Measurements from ENCODE around the gene FBN3. TPM values are rescaled to one million over a fixed set of nuclear protein-coding genes. Genes with fewer than 3 reads are reported as not detected.

Gene FBN3
- total RNA-seq, 1 experiment from 2014 or later: 0.10 TPM

GRCh38 chr19:8126008-8126407, 23.4 kb downstream of the FBN3 start:
- TF ChIP-seq CTCF (IDR thresholded peaks at IDR 0.05): no peak
- no peak for TF ChIP-seq SIN3A (IDR thresholded peaks at IDR 0.05; ENCODE audit: borderline replicate concordance, insufficient read depth, low read depth, low read length)
- TF ChIP-seq, protein P1, sequence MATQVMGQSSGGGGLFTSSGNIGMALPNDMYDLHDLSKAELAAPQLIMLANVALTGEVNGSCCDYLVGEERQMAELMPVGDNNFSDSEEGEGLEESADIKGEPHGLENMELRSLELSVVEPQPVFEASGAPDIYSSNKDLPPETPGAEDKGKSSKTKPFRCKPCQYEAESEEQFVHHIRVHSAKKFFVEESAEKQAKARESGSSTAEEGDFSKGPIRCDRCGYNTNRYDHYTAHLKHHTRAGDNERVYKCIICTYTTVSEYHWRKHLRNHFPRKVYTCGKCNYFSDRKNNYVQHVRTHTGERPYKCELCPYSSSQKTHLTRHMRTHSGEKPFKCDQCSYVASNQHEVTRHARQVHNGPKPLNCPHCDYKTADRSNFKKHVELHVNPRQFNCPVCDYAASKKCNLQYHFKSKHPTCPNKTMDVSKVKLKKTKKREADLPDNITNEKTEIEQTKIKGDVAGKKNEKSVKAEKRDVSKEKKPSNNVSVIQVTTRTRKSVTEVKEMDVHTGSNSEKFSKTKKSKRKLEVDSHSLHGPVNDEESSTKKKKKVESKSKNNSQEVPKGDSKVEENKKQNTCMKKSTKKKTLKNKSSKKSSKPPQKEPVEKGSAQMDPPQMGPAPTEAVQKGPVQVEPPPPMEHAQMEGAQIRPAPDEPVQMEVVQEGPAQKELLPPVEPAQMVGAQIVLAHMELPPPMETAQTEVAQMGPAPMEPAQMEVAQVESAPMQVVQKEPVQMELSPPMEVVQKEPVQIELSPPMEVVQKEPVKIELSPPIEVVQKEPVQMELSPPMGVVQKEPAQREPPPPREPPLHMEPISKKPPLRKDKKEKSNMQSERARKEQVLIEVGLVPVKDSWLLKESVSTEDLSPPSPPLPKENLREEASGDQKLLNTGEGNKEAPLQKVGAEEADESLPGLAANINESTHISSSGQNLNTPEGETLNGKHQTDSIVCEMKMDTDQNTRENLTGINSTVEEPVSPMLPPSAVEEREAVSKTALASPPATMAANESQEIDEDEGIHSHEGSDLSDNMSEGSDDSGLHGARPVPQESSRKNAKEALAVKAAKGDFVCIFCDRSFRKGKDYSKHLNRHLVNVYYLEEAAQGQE (IDR thresholded peaks at IDR 0.05; ENCODE audit: insufficient read depth in 1 of 2, low read depth in 2 of 2, low read length in 1 of 2): no peak
- TF ChIP-seq TCF7L2 (IDR thresholded peaks at IDR 0.05; ENCODE audit: low read depth, low read length): no peak
- TF ChIP-seq POLR2AphosphoS5 (IDR thresholded peaks at IDR 0.05; ENCODE audit: low read depth, low read length): no peak
- in situ Hi-C loops (cut with HindIII; ENCODE audit: low pct_unique_long_range_greater_than_20kb, low sequenced_read_pairs) (no loop called here), intact Hi-C loops (cut with micrococcal nuclease; ENCODE audit: unreplicated experiment) (no loop called here)
- no peak overlapping the region for H3K4me3 ChIP-seq (ENCODE audit: low read depth in 2 of 2, low read length in 2 of 2)
- no peak for DNase-seq (ENCODE audit: low read depth, low spot score)
- no peaks in the 10 kb centered on the region for H3K27me3 ChIP-seq (ENCODE audit: control insufficient read depth, insufficient read depth, low read length)
- no peaks in the 10 kb centered on the region for H3K4me1 ChIP-seq (ENCODE audit: control insufficient read depth, insufficient read depth, low read length)
- no peak for ATAC-seq
- no peaks in the 10 kb centered on the region for H3K9me3 ChIP-seq (ENCODE audit: control insufficient read depth, insufficient read depth, low read depth, low read length)
- H3K36me3 ChIP-seq (ENCODE audit: control insufficient read depth, insufficient read depth, low read length): no peaks in the 10 kb centered on the region
- ChIA-PET POLR2A (no interaction called here), CTCF (no interaction called here)
- BruUV-seq (replicated peaks): no TSS peak
- H3K27ac ChIP-seq (ENCODE audit: low read length): no peak overlapping the region

DNA sequence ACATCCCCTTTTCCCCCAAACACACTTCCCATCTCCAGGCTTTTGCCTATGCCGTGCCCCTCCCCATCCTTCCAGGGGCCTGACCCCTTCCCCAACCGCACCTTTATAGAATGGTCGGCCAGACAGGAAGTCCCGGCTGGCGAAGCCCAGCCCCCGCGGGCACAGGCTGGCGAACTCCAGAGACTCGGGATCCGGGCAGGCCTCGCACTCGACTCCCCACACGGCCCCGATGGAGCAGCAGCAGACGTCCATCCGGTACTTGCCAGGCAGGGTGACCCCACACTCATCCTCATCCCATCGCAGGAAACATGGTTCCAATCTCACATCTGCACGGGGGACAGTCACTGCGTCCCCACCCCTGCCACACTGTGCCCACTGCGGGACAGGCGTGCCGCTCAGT, 25.7 kb downstream of the FBN3 start:
- H3K4me3 ChIP-seq (ENCODE audit: low read depth in 2 of 2, low read length in 2 of 2): no peak overlapping the region
- no peaks in the 10 kb centered on the region for H3K9me3 ChIP-seq (ENCODE audit: control insufficient read depth, insufficient read depth, low read depth, low read length)
- H3K27me3 ChIP-seq (ENCODE audit: control insufficient read depth, insufficient read depth, low read length): no peaks in the 10 kb centered on the region
- no peaks in the 10 kb centered on the region for H3K4me1 ChIP-seq (ENCODE audit: control insufficient read depth, insufficient read depth, low read length)
- intact Hi-C loops (cut with micrococcal nuclease; ENCODE audit: unreplicated experiment) (no loop called here), in situ Hi-C loops (cut with HindIII; ENCODE audit: low pct_unique_long_range_greater_than_20kb, low sequenced_read_pairs) (no loop called here)
- H3K27ac ChIP-seq (ENCODE audit: low read length): no peak overlapping the region
- TF ChIP-seq CTCF (IDR thresholded peaks at IDR 0.05) (no peak), SIN3A (IDR thresholded peaks at IDR 0.05; ENCODE audit: borderline replicate concordance, insufficient read depth, low read depth, low read length) (no peak), POLR2AphosphoS5 (IDR thresholded peaks at IDR 0.05; ENCODE audit: low read depth, low read length) (no peak), TCF7L2 (IDR thresholded peaks at IDR 0.05; ENCODE audit: low read depth, low read length) (no peak)
- TF ChIP-seq, protein P1 (IDR thresholded peaks at IDR 0.05; ENCODE audit: insufficient read depth in 1 of 2, low read depth in 2 of 2, low read length in 1 of 2): no peak
- no TSS peak for BruUV-seq (replicated peaks)
- CTCF ChIA-PET: no interaction called here
- no peak for ATAC-seq
- no peaks in the 10 kb centered on the region for H3K36me3 ChIP-seq (ENCODE audit: control insufficient read depth, insufficient read depth, low read length)
- no peak for DNase-seq (ENCODE audit: low read depth, low spot score)
- POLR2A ChIA-PET: no interaction called here

All from Panc1 (cell line).